ENCODE results near the gene CD300H. TPM values are rescaled to one million over a fixed set of nuclear protein-coding genes. Genes with fewer than 3 reads are reported as not detected.
A peak's percentile ranks its signal among the peaks of the same experiment; 100 is the strongest.

CD300H gene
- total and polyA plus RNA-seq, 8 donors: 0.32 to 0.76 (median 0.64) TPM; not detected in 5

DNA sequence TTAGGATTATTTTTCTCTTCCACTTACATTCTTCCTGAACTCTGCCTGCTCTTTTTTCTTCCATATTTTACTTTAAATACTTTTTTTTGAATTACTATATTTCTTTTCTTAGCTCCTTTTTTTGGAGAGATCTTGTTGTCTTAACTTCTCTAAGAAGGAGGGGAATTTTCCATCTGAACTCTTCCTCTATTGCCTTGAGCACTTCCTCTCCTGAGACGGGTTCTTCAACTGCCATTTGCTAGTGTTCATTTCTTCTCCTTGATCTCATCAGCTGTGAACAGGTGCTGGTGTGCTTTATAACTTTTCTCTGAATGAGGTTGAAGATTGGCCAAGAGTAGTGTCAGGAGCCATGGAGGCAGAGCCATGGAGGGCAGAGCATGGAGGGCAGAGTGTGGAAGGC is 39.9 kb upstream of the CD300H start:
- Histone ChIP-seq H3K27ac (no peak overlapping the region), H3K4me3 (no peak overlapping the region), H3K36me3 (peaks cover 0 to 9% of the 10 kb centered on the region in 2 donors), H3K4me1 (peaks cover 0 to 29% of the 10 kb centered on the region in 2 donors), H3K9me3 (no peaks in the 10 kb centered on the region), H3K27me3 (peaks cover 0 to 53% of the 10 kb centered on the region in 2 donors)
- TF ChIP-seq, protein P1, sequence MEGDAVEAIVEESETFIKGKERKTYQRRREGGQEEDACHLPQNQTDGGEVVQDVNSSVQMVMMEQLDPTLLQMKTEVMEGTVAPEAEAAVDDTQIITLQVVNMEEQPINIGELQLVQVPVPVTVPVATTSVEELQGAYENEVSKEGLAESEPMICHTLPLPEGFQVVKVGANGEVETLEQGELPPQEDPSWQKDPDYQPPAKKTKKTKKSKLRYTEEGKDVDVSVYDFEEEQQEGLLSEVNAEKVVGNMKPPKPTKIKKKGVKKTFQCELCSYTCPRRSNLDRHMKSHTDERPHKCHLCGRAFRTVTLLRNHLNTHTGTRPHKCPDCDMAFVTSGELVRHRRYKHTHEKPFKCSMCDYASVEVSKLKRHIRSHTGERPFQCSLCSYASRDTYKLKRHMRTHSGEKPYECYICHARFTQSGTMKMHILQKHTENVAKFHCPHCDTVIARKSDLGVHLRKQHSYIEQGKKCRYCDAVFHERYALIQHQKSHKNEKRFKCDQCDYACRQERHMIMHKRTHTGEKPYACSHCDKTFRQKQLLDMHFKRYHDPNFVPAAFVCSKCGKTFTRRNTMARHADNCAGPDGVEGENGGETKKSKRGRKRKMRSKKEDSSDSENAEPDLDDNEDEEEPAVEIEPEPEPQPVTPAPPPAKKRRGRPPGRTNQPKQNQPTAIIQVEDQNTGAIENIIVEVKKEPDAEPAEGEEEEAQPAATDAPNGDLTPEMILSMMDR (IDR thresholded peaks at IDR 0.05): no peak
- DNase-seq (no peak), ATAC-seq (no peak)
- intact Hi-C loops (cut with DNase I): no loop called here

DNA sequence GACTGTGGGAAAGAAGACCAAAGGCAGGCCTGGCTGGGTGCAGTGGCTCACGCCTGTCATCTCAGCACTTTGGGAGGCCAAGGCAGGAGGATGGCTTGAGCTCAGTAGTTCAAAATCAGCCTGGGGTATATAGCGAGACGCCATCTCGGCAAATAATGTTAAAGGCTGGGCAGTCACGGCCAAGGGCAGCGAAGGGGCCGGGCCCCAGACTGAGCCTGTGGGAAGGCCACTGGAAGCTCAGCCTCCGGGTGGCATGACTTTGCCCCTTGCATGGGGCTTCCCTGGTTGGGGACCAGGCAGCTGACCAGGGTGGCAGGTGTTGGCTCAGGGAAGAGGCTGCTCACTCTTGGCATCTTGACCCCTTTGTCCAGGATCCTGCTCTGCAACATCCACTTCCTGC is 38.7 kb upstream of the CD300H start:
- Histone ChIP-seq H3K4me3 (no peak overlapping the region), H3K27ac (no peak overlapping the region), H3K4me1 (peaks cover 0 to 29% of the 10 kb centered on the region in 2 donors), H3K9me3 (no peaks in the 10 kb centered on the region), H3K36me3 (no peaks in the 10 kb centered on the region), H3K27me3 (peaks cover 0 to 54% of the 10 kb centered on the region in 2 donors)
- ATAC-seq (no peak), DNase-seq (no peak)
- intact Hi-C loops (cut with DNase I): no loop called here
- TF ChIP-seq, protein P1 (IDR thresholded peaks at IDR 0.05): no peak

DNA sequence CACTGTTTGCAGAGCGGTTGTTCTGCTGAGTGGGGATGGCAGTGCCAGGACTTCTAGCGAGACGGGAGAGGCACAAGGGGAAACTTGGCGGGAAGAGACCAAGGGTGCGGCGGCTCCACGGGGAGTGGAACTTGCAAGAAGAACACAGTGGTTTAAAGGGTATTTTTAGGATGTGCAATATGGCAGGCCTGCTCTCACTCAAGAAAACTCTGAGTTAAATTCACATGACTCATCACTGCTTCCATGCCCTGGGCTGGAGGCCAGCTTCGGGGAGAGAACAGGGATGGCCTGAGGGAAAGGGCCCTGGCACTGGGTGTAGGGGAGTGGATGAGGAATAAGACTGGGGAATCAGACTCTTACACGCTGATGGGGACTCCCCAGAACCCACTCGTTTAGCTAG is 38.1 kb upstream of the CD300H start:
- TF ChIP-seq, protein P1 (IDR thresholded peaks at IDR 0.05): no peak
- peaks cover 0 to 59% of the 10 kb centered on the region in 2 donors for H3K27me3 ChIP-seq
- no peak overlapping the region for H3K4me3 ChIP-seq
- H3K27ac ChIP-seq: no peak overlapping the region
- intact Hi-C loops (cut with DNase I): no loop called here
- peak; percentile 63 for ATAC-seq
- H3K9me3 ChIP-seq: no peaks in the 10 kb centered on the region
- H3K4me1 ChIP-seq: peaks cover 0 to 29% of the 10 kb centered on the region in 2 donors
- DNase-seq: peak in 1 of 4 donors; percentile 63
- no peaks in the 10 kb centered on the region for H3K36me3 ChIP-seq

DNA sequence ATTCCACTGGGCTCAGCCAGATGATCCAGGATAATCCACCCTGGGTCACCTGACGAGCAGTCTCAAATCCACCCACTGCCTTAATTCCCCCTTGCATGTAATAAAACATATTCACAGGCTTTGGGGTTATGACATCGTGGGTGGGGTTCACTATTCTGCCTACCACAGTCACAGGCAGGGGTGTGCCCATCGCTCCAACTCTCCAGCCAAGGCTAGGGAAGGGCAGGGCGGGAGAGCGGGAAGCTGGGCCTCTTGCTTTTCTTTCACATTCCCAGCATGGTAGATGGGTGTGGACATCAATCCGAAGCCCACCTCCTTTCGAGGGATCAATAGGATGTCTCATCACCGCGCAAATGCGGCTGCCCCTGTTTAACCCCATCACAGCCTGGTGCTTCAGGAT is 37.5 kb upstream of the CD300H start:
- H3K4me3 ChIP-seq: no peak overlapping the region
- TF ChIP-seq, protein P1 (IDR thresholded peaks at IDR 0.05): no peak
- intact Hi-C loops (cut with DNase I): no loop called here
- peaks cover 0 to 32% of the 10 kb centered on the region in 2 donors for H3K4me1 ChIP-seq
- no peaks in the 10 kb centered on the region for H3K9me3 ChIP-seq
- no peak overlapping the region for H3K27ac ChIP-seq
- H3K27me3 ChIP-seq: peaks cover 0 to 55% of the 10 kb centered on the region in 2 donors
- no peaks in the 10 kb centered on the region for H3K36me3 ChIP-seq
- ATAC-seq (no peak), DNase-seq (no peak)

DNA sequence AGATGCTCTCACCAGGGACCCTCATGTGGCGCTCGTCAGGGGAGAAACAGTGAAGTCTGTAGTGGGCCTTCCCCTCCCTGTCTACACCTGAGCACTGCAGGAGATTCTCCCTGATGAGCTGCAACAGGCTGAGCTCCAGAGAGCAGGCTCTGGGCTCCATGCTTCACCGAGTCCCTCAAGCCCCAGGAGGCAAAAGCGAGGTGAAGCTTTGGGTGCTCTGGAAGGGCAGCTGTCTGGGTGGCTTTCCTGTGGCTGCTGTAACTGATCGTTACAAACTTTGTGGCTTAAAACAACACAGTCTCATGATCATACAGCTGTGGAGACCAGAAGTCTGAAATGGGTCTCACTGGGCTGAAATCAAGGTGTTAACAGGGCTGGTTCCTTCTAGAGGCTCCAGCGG is 36.9 kb upstream of the CD300H start:
- H3K27me3 ChIP-seq: peaks cover 0 to 55% of the 10 kb centered on the region in 2 donors
- intact Hi-C loops (cut with DNase I): no loop called here
- H3K9me3 ChIP-seq: no peaks in the 10 kb centered on the region
- H3K36me3 ChIP-seq: no peaks in the 10 kb centered on the region
- H3K4me3 ChIP-seq: no peak overlapping the region
- DNase-seq (no peak), ATAC-seq (no peak)
- H3K27ac ChIP-seq: no peak overlapping the region
- H3K4me1 ChIP-seq: peaks cover 0 to 37% of the 10 kb centered on the region in 2 donors
- TF ChIP-seq, protein P1 (IDR thresholded peaks at IDR 0.05): no peak

All from left lung (tissue), 10 donors.